Eye (tissue), 1 donor: Measurements from ENCODE around the gene MRTFA.
A peak's percentile ranks its signal among the peaks of the same experiment; 100 is the strongest.

Experiments used
- DNase-seq: peaks from one replicate; pipeline ENCODE4 v3.0.0-alpha.2; 2015

MRTFA gene

GRCh38 chr22:40407831-40408717 is 228.4 kb downstream of the MRTFA start:
- no peak for DNase-seq

GRCh38 chr22:40407021-40407761 is 229.3 kb downstream of the MRTFA start:
- DNase-seq = no peak

- DNase-seq = no peak
These were observed 230.2 kb downstream of the MRTFA start for GRCh38 chr22:40406063-40406890.

- DNase-seq = no peak
These were observed 231.1 kb downstream of the MRTFA start for GRCh38 chr22:40405178-40406062.

GRCh38 chr22:40404251-40405177 is 232.0 kb downstream of the MRTFA start:
- DNase-seq = no peak

GRCh38 chr22:40403651-40404050 is 232.9 kb downstream of the MRTFA start:
- no peak for DNase-seq

- no peak for DNase-seq
These were observed 233.4 kb downstream of the MRTFA start for GRCh38 chr22:40403141-40403540.

- DNase-seq = no peak
These were observed 234.5 kb downstream of the MRTFA start for GRCh38 chr22:40401981-40402406.

GRCh38 chr22:40401532-40401931 is 235.0 kb downstream of the MRTFA start:
- DNase-seq = no peak

- DNase-seq = no peak
These were observed 236.4 kb downstream of the MRTFA start for GRCh38 chr22:40400159-40400558.

GRCh38 chr22:40399621-40400020 is 236.9 kb downstream of the MRTFA start:
- no peak for DNase-seq

GRCh38 chr22:40397396-40397795 is 239.1 kb downstream of the MRTFA start:
- DNase-seq = no peak

GRCh38 chr22:40396882-40397281 is 239.6 kb downstream of the MRTFA start:
- DNase-seq = peak; percentile 72

GRCh38 chr22:40395607-40396006 is 240.9 kb downstream of the MRTFA start:
- DNase-seq = no peak

GRCh38 chr22:40394607-40395006 is 241.9 kb downstream of the MRTFA start:
- DNase-seq = no peak

GRCh38 chr22:40392618-40393017 is 243.9 kb downstream of the MRTFA start:
- no peak for DNase-seq

- DNase-seq = no peak
These were observed 245.1 kb downstream of the MRTFA start for GRCh38 chr22:40391417-40391816.

GRCh38 chr22:40388231-40388630 is 248.3 kb downstream of the MRTFA start:
- DNase-seq = no peak

- no peak for DNase-seq
These were observed 248.8 kb downstream of the MRTFA start for GRCh38 chr22:40387746-40388145.

GRCh38 chr22:40385036-40385782 is 251.3 kb downstream of the MRTFA start:
- DNase-seq = no peak
